Vagina (tissue), 2 donors: ENCODE data around the gene IFNE. TPM values are rescaled to one million over a fixed set of nuclear protein-coding genes. Genes with fewer than 3 reads are reported as not detected.

ENCODE experiments used
- DNase-seq, 2 donors: peaks; one replicate each; pipeline ENCODE4 v3.0.0-alpha.2; 2017; ENCODE audit errors: extremely low spot score in 2 of 2
- H3K27ac ChIP-seq: fragments of 200-600 bp; sonication (generic); one replicate; pipeline ENCODE4 v1.5.1; 2019
- H3K27me3 ChIP-seq: fragments of 200-600 bp; sonication (generic); one replicate; pipeline ENCODE4 v1.5.1; 2019
- H3K36me3 ChIP-seq, 2 donors: fragments of 200-600 bp; sonication (generic); one replicate each; pipeline ENCODE4 v1.5.1; 2017 to 2019
- H3K4me1 ChIP-seq: fragments of 200-600 bp; sonication (generic); one replicate; pipeline ENCODE4 v1.5.1; 2019
- H3K4me3 ChIP-seq, 2 donors: fragments of 200-600 bp; sonication (generic); 1 replicate in 1 of 2; 2 replicates in 1 of 2; pipeline ENCODE4 v1.5.1; 2016 to 2019
- H3K9me3 ChIP-seq: fragments of 200-600 bp; sonication (generic); one replicate; pipeline ENCODE4 v1.5.1; 2019
- POLR2A ChIP-seq, 2 donors: fragments of 450-650 bp; IDR thresholded peaks; one replicate each; pipeline ENCODE4 v1.6.1; 2017; ENCODE audit warnings: antibody characterized with exemption in 2 of 2, mild to moderate bottlenecking in 2 of 2, moderate library complexity in 2 of 2
- POLR2AphosphoS5 ChIP-seq, 2 donors: sonication (generic); formaldehyde crosslinking; IDR thresholded peaks; one replicate each; pipeline ENCODE4 v1.9.0; 2017; ENCODE audit warnings: antibody characterized with exemption in 2 of 2, mild to moderate bottlenecking in 2 of 2, low read depth in 1 of 2; ENCODE audit not compliant: insufficient read depth in 1 of 2
- intact Hi-C: fragments of 100-400 bp; cut with DNase I; formaldehyde crosslinking; loops from one replicate; pipeline ENCODE4 v1.15.1; 2023
- total RNA-seq: library from RNA; depleted of rRNA; stranded (reverse); fragments of >200 nt; gene quantifications from one replicate; pipeline ENCODE4 v1.2.3, GENCODE V29; 2016
- TF ChIP-seq, protein P1 (sequence below), 3 experiments: fragments of 450-650 bp in 2 of 3; fragments of 200-600 bp in 1 of 3; sonication (generic) in 1 of 3; IDR thresholded peaks; one replicate each; pipeline ENCODE4 v1.5.1; 2017 to 2019; ENCODE audit warnings: antibody characterized with exemption in 3 of 3, mild to moderate bottlenecking in 2 of 3, moderate library complexity in 2 of 3

IFNE gene
- total RNA-seq, 1 donor from 2014 or later: 3.2 TPM

DNA sequence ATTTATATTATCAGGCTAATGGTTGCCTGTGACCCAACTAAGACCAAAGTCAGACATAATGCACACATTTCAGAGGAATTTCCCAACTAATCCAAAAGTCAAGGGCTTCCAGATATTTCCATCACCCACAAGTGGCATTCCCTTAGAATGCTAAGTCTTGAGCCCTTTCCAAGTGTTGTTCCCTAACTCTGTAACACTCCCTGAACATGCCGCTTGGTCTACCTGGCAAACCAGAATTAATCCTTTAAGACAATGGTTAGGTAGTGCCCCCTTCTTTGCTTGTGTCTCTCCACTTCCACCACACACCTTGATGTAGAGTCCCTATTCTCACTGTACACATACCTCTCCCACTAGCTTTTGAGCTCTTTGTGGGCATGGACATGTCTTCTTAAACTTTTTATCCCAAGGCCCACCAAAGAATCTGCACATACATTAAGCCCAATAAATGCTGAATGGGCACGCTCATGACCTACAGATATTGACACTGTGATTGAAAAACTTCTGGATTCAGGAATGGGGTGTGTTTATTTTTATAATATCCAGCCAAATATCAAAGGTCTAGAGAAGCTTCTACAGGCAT, 37.8 kb upstream of the IFNE start:
- intact Hi-C loops: no loop called here
- H3K36me3 ChIP-seq: no peaks in the 10 kb centered on the region
- H3K9me3 ChIP-seq: no peaks in the 10 kb centered on the region
- H3K27me3 ChIP-seq: no peaks in the 10 kb centered on the region
- DNase-seq: no peak
- H3K4me3 ChIP-seq: no peak overlapping the region
- H3K27ac ChIP-seq: no peak overlapping the region
- TF ChIP-seq POLR2A (IDR thresholded peaks at IDR 0.05) (no peak), POLR2AphosphoS5 (IDR thresholded peaks at IDR 0.05; ENCODE audit: insufficient read depth in 1 of 2, low read depth in 1 of 2) (no peak)
- TF ChIP-seq, protein P1, sequence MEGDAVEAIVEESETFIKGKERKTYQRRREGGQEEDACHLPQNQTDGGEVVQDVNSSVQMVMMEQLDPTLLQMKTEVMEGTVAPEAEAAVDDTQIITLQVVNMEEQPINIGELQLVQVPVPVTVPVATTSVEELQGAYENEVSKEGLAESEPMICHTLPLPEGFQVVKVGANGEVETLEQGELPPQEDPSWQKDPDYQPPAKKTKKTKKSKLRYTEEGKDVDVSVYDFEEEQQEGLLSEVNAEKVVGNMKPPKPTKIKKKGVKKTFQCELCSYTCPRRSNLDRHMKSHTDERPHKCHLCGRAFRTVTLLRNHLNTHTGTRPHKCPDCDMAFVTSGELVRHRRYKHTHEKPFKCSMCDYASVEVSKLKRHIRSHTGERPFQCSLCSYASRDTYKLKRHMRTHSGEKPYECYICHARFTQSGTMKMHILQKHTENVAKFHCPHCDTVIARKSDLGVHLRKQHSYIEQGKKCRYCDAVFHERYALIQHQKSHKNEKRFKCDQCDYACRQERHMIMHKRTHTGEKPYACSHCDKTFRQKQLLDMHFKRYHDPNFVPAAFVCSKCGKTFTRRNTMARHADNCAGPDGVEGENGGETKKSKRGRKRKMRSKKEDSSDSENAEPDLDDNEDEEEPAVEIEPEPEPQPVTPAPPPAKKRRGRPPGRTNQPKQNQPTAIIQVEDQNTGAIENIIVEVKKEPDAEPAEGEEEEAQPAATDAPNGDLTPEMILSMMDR (IDR thresholded peaks at IDR 0.05): no peak
- H3K4me1 ChIP-seq: no peaks in the 10 kb centered on the region

DNA sequence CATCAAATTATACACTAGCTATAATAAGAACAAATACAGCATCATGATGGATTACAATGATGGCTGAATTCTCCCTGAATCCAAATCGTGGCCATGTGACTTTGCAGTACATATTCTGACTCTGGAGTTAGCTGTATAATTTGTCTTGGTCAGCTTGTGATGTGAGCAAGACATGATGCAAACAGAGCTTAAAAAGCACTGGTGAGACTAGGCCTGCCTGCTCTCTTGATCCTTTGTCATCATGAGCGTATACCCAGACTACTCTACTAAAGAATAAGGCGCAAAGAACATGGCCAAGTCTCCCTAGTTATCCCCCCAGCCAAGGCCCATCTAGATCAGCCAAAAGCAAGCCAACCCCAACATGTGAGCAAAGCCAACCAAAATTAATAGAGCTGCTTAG, 34.7 kb upstream of the IFNE start:
- H3K36me3 ChIP-seq: no peaks in the 10 kb centered on the region
- intact Hi-C loops: no loop called here

DNA sequence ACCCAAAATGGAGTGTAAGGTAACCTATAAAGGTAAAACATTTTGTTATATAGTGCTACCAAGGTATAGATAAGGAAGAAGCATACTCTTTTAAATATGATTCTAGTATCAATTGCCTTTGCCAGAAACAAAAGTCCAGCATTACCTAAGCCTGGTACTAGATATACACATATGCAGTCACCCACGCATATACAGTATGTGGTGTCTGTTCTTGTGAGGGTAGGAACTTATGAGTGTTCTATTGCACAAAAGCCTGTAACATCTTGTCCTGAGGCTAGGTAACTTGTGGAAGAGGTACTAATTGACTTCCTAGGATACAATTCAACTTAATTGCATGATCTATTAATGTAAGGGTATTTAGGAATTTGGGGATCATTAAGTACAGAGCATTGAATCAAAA, 31.3 kb upstream of the IFNE start:
- DNase-seq: no peak
- TF ChIP-seq POLR2AphosphoS5 (IDR thresholded peaks at IDR 0.05; ENCODE audit: insufficient read depth in 1 of 2, low read depth in 1 of 2): no peak
- TF ChIP-seq, protein P1 (IDR thresholded peaks at IDR 0.05): no peak
- TF ChIP-seq POLR2A (IDR thresholded peaks at IDR 0.05): no peak
- H3K4me1 ChIP-seq: no peaks in the 10 kb centered on the region
- intact Hi-C loops: no loop called here
- H3K4me3 ChIP-seq: no peak overlapping the region
- H3K36me3 ChIP-seq: no peaks in the 10 kb centered on the region
- H3K27ac ChIP-seq: no peak overlapping the region
- no peaks in the 10 kb centered on the region for H3K9me3 ChIP-seq
- H3K27me3 ChIP-seq: no peaks in the 10 kb centered on the region

More for the DNA sequence above, 34.7 kb upstream of the IFNE start:
- Histone ChIP-seq H3K4me3 (no peak overlapping the region), H3K9me3 (no peaks in the 10 kb centered on the region), H3K27me3 (no peaks in the 10 kb centered on the region), H3K4me1 (no peaks in the 10 kb centered on the region), H3K27ac (no peak overlapping the region)
- DNase-seq: no peak
- TF ChIP-seq POLR2AphosphoS5 (IDR thresholded peaks at IDR 0.05; ENCODE audit: insufficient read depth in 1 of 2, low read depth in 1 of 2) (no peak), POLR2A (IDR thresholded peaks at IDR 0.05) (no peak)
- TF ChIP-seq, protein P1 (IDR thresholded peaks at IDR 0.05): no peak

DNA sequence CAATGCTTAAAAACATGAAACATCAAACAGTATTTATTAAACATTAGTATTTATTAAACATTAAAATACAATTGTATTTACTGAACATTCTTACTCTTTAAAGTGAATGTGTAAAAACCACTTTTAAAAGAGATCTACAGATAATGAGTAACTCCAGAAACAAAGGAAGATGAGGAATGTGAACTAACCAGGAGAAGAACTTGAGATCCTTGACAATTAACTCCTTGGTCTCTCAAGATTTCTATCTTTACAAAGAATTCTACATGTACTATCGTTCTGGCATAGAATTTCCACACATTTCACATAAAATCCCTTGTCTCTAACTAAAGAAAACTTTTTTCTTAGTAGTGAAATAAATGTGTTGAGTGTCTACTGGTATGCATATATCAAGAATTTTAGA, 28.7 kb upstream of the IFNE start:
- Histone ChIP-seq H3K4me1 (no peaks in the 10 kb centered on the region), H3K27ac (no peak overlapping the region), H3K4me3 (no peak overlapping the region), H3K9me3 (no peaks in the 10 kb centered on the region), H3K27me3 (no peaks in the 10 kb centered on the region), H3K36me3 (no peaks in the 10 kb centered on the region)
- intact Hi-C loops: no loop called here
- DNase-seq: no peak
- TF ChIP-seq POLR2AphosphoS5 (IDR thresholded peaks at IDR 0.05; ENCODE audit: insufficient read depth in 1 of 2, low read depth in 1 of 2): no peak
- TF ChIP-seq, protein P1 (IDR thresholded peaks at IDR 0.05): no peak
- no peak for TF ChIP-seq POLR2A (IDR thresholded peaks at IDR 0.05)

DNA sequence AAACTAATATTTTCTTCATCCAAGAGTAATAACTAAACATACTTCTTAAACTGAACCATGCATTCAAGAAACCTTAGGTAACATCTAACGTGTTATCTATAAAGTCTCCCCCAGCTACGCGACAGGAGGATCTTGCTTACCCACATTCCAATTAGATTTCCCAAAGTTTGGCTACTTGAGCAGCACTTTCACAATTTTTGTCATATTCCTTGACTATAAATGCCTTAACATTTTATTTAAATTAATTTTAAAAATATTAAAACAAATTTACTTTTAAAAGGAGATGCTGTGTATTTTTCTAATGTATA, 25.3 kb upstream of the IFNE start:
- H3K27ac ChIP-seq: no peak overlapping the region
- no peaks in the 10 kb centered on the region for H3K9me3 ChIP-seq
- intact Hi-C loops: no loop called here
- H3K4me3 ChIP-seq: no peak overlapping the region
- TF ChIP-seq, protein P1 (IDR thresholded peaks at IDR 0.05): no peak
- TF ChIP-seq POLR2AphosphoS5 (IDR thresholded peaks at IDR 0.05; ENCODE audit: insufficient read depth in 1 of 2, low read depth in 1 of 2) (no peak), POLR2A (IDR thresholded peaks at IDR 0.05) (no peak)
- H3K4me1 ChIP-seq: no peaks in the 10 kb centered on the region
- no peaks in the 10 kb centered on the region for H3K36me3 ChIP-seq
- no peak for DNase-seq
- H3K27me3 ChIP-seq: no peaks in the 10 kb centered on the region
